ENCODE measurements around the gene SYNE1. TPM values are rescaled to one million over a fixed set of nuclear protein-coding genes. Genes with fewer than 3 reads are reported as not detected.

Gene SYNE1
- total and polyA plus RNA-seq, 8 donors: 24.4 to 56.2 (median 49.2) TPM

DNA sequence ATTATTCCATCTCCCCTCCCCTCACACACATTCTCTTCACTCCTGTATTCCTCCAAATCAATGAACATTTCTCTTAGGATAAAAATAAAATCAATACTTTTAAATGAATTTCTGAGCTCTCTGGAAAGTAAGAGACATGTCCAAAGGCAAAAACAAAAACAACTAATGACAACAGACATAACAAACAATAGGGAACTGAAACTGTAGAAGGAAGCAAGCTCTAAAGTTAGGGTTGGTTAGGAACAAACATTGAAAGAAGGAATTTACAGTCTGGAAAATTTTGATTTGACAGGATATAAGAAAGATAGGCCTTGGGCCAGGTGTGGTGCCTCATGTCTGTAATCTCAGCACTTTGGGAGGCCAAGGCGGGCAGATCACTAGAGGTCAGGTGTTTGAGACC, 43.0 kb upstream of the SYNE1 start:
- DNase-seq (no peak), FAIRE-seq (no peak), ATAC-seq (no peak)
- no peaks in the 10 kb centered on the region for H3K4me1 ChIP-seq
- intact Hi-C loops (cut with DNase I): no loop called here
- no peak overlapping the region for H3K27ac ChIP-seq
- no peaks in the 10 kb centered on the region for H3K36me3 ChIP-seq
- H3K27me3 ChIP-seq: no peaks in the 10 kb centered on the region
- H3K4me3 ChIP-seq: no peak overlapping the region
- TF ChIP-seq, protein P1, sequence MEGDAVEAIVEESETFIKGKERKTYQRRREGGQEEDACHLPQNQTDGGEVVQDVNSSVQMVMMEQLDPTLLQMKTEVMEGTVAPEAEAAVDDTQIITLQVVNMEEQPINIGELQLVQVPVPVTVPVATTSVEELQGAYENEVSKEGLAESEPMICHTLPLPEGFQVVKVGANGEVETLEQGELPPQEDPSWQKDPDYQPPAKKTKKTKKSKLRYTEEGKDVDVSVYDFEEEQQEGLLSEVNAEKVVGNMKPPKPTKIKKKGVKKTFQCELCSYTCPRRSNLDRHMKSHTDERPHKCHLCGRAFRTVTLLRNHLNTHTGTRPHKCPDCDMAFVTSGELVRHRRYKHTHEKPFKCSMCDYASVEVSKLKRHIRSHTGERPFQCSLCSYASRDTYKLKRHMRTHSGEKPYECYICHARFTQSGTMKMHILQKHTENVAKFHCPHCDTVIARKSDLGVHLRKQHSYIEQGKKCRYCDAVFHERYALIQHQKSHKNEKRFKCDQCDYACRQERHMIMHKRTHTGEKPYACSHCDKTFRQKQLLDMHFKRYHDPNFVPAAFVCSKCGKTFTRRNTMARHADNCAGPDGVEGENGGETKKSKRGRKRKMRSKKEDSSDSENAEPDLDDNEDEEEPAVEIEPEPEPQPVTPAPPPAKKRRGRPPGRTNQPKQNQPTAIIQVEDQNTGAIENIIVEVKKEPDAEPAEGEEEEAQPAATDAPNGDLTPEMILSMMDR (IDR thresholded peaks at IDR 0.05): no peak
- 80 to 86% methylated on average over 1 of the region's 1 CpG for WGBS, 2 donors
- H3K9me3 ChIP-seq: no peaks in the 10 kb centered on the region

DNA sequence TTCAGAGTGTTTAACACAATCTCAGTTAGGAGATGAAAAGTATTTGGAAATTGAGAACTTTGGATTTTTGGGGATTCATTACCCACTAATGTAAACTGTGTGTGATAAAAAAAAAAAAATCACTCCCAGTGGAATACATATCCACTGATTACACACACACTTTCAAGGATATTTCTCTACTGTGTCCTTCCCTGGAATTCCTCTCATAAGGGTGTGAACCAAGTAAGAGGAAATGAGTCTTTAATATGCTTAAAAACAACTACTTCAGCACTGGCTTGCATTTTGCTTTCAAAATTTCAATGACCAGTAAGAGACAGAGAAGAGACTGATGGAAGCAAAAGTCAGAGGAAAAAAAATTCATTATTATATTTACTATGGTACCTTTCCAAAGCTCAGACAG, 36.1 kb upstream of the SYNE1 start:
- intact Hi-C loops (cut with DNase I): no loop called here
- no peak for ATAC-seq

DNA sequence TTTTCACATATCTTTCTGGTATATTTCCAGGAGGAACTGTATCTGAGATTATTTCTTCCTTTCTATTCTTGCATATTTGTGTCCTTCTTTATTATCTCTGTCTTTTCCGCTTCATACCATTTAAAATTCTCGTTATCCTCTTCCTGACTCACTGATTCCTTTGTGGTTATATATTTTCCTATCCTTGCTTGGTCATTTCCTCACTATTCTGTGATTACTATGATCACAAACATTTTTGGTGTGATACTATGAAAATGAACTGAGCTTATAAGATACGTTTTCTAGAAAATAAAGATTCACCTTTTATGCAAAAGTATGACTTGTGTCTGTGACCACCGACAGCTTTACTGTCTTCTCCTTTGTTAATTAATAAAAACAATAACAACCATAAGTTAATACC, 34.0 kb upstream of the SYNE1 start:
- Histone ChIP-seq H3K36me3 (no peaks in the 10 kb centered on the region), H3K27ac (no peak overlapping the region), H3K27me3 (no peaks in the 10 kb centered on the region), H3K4me3 (no peak overlapping the region), H3K9me3 (no peaks in the 10 kb centered on the region), H3K4me1 (no peaks in the 10 kb centered on the region)
- DNase-seq (no peak), FAIRE-seq (no peak), ATAC-seq (no peak)
- WGBS, 2 donors: 35 to 56% methylated on average over 4 of the region's 4 CpGs
- TF ChIP-seq, protein P1 (IDR thresholded peaks at IDR 0.05): no peak
- intact Hi-C loops (cut with DNase I): no loop called here

More for the DNA sequence above, 36.1 kb upstream of the SYNE1 start:
- TF ChIP-seq, protein P1 (IDR thresholded peaks at IDR 0.05): no peak
- H3K9me3 ChIP-seq: no peaks in the 10 kb centered on the region
- DNase-seq (no peak), FAIRE-seq (no peak)
- no peaks in the 10 kb centered on the region for H3K27me3 ChIP-seq
- H3K4me1 ChIP-seq: no peaks in the 10 kb centered on the region
- H3K27ac ChIP-seq: no peak overlapping the region
- H3K4me3 ChIP-seq: no peak overlapping the region
- H3K36me3 ChIP-seq: no peaks in the 10 kb centered on the region

DNA sequence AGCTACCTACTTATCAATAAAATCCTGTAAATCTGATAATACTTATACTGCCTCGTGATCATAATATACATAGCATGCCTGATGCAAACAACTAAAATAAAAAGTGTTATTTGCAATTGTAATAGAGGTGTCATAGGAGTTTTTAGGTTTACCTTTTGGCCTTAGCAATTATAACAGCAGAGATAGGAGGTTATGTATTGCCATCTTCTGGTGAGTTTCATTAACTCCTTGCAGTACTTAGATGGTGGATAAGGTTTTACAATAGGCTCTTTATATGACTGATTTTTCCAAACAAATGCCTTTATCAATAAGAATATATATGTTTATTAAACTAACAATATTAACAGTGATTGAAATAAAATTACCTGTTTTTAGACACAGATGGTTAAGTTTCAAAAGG, 32.7 kb upstream of the SYNE1 start:
- WGBS, 2 donors: 13 to 18% methylated on average over 1 of the region's 1 CpG
- no peak overlapping the region for H3K4me3 ChIP-seq
- H3K9me3 ChIP-seq: no peaks in the 10 kb centered on the region
- intact Hi-C loops (cut with DNase I): no loop called here
- FAIRE-seq (no peak), ATAC-seq (no peak), DNase-seq (no peak)
- H3K4me1 ChIP-seq: no peaks in the 10 kb centered on the region
- H3K27me3 ChIP-seq: no peaks in the 10 kb centered on the region
- TF ChIP-seq, protein P1 (IDR thresholded peaks at IDR 0.05): no peak
- no peak overlapping the region for H3K27ac ChIP-seq
- no peaks in the 10 kb centered on the region for H3K36me3 ChIP-seq

DNA sequence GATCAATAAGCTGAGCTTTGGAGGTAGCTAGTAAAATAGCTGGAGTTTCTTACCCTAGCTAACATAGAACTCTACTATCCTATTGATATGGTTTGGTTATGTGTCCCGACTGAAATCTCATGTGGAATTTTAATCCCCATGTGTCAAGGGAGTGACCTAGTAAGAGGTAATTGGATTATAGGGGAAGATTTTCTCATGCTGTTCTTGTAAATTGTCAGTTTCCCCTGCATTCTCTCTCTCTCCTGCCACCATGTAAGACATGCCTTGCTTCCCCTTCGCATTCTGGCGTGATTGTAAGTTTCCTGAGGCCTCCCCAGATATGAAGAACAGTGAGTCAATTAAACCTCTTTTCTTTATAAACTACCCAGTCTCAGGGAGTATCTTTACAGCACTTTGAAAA, 24.6 kb upstream of the SYNE1 start:
- TF ChIP-seq, protein P1 (IDR thresholded peaks at IDR 0.05): no peak
- Histone ChIP-seq H3K27me3 (no peaks in the 10 kb centered on the region), H3K27ac (no peak overlapping the region), H3K4me1 (no peaks in the 10 kb centered on the region), H3K4me3 (no peak overlapping the region), H3K9me3 (no peaks in the 10 kb centered on the region), H3K36me3 (no peaks in the 10 kb centered on the region)
- 58 to 75% methylated on average over 3 of the region's 3 CpGs for WGBS, 2 donors
- no peak for DNase-seq
- intact Hi-C loops (cut with DNase I): no loop called here
- ATAC-seq: no peak
- FAIRE-seq: no peak
